Upper lobe of right lung (tissue), 1 donor: ENCODE data around the gene EOGT. TPM values are rescaled to one million over a fixed set of nuclear protein-coding genes. Genes with fewer than 3 reads are reported as not detected.

Experiments
- ATAC-seq: fragments of 200-7000 bp; cut with Tn5 transposase; one replicate; pipeline ENCODE4 v1.9.1; 2020; ENCODE audit warnings: mild to moderate bottlenecking, moderate library complexity
- DNase-seq: peaks from one replicate; pipeline ENCODE4 v3.0.0-alpha.2; 2020
- H3K27ac ChIP-seq: fragments of 200-600 bp; one replicate; pipeline ENCODE4 v1.8.0; 2022
- H3K27me3 ChIP-seq: fragments of 200-600 bp; one replicate; pipeline ENCODE4 v1.8.0; 2022; ENCODE audit warnings: mild to moderate bottlenecking
- H3K36me3 ChIP-seq: fragments of 200-600 bp; one replicate; pipeline ENCODE4 v1.8.0; 2022
- H3K4me1 ChIP-seq: fragments of 200-600 bp; one replicate; pipeline ENCODE4 v1.8.0; 2022
- H3K4me3 ChIP-seq: fragments of 200-600 bp; one replicate; pipeline ENCODE4 v1.8.0; 2022; ENCODE audit warnings: mild to moderate bottlenecking
- H3K9me3 ChIP-seq: fragments of 200-600 bp; one replicate; pipeline ENCODE4 v1.8.0; 2022
- CTCF ChIP-seq: fragments of 200-600 bp; IDR thresholded peaks from one replicate; pipeline ENCODE4 v1.8.0; 2022; ENCODE audit warnings: antibody characterized with exemption
- intact Hi-C: fragments of 100-400 bp; cut with DNase I; formaldehyde crosslinking; loops from one replicate; pipeline ENCODE4 v1.11.0; 2022
- total RNA-seq: library from RNA; stranded (reverse); fragmentation: NEBNext Ultra II Directional; extraction: Animal tissue kit (Norgen Biotek cat#: 25700); gene quantifications from one replicate; pipeline ENCODE4 v1.2.1, GENCODE V29; 2021
- donor health status: DM: no; HTN: yes; CAD: no; lungs with severe emphysema.

Gene EOGT
- total RNA-seq, 1 donor from 2014 or later = 36.4 TPM

- DNase-seq (no peak), ATAC-seq (no peak)
- Histone ChIP-seq H3K4me1 (no peaks in the 10 kb centered on the region), H3K27me3 (no peaks in the 10 kb centered on the region), H3K4me3 (no peak overlapping the region), H3K9me3 (no peaks in the 10 kb centered on the region), H3K27ac (no peak overlapping the region), H3K36me3 (peaks cover 99% of the 10 kb centered on the region)
- intact Hi-C loops = no loop called here
- no peak for TF ChIP-seq CTCF
Measured at GRCh38 chr3:69032142-69032541, 18.7 kb upstream of the EOGT start.

DNA sequence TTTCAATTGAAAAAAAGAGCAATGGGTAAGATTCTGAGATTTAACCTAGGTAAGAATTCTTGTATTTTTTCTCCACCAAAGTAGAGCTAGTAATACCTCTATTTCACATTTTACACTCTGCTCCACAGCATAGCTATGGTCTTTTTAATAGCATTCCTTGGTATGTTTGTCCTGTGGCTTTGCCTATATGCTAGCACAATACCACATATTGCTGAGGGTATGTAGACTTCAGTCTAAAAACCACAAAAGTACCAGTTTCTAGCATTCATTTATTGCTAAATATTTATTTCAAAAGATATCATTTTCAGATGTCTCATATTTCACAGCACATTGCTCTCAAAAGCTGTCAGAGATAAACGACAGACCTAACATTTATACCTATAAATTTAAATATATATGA lies 18.2 kb upstream of the EOGT start:
- Histone ChIP-seq H3K9me3 (no peaks in the 10 kb centered on the region), H3K27me3 (no peaks in the 10 kb centered on the region), H3K36me3 (peaks cover 99% of the 10 kb centered on the region), H3K27ac (no peak overlapping the region), H3K4me1 (no peaks in the 10 kb centered on the region), H3K4me3 (no peak overlapping the region)
- intact Hi-C loops = no loop called here
- DNase-seq (no peak), ATAC-seq (no peak)
- TF ChIP-seq CTCF = no peak

DNA sequence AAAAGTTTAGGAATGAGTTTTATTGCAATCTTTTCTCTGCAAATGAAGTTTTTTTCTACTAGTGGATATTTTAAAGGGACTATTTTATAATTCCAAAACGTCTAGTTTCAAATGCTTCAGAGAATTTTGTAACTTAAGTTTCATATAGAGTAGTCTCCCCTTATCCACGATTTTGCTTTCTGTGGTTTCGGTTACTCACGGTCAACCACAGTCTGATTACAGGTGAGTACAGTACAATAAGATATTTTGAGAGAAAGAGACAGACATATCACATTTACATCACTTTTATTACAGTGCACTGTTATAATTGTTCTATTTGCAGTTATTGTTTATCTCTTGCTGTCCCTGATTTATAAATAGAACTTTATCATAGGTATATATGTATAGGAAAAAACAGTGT lies 7.4 kb upstream of the EOGT start:
- Histone ChIP-seq H3K4me1 (no peaks in the 10 kb centered on the region), H3K36me3 (peaks cover 61% of the 10 kb centered on the region), H3K4me3 (no peak overlapping the region), H3K27me3 (no peaks in the 10 kb centered on the region), H3K9me3 (no peaks in the 10 kb centered on the region), H3K27ac (no peak overlapping the region)
- no peak for DNase-seq
- no peak for TF ChIP-seq CTCF
- no peak for ATAC-seq
- intact Hi-C loops = no loop called here

GRCh38 chr3:69020424-69020823 lies 6.9 kb upstream of the EOGT start:
- DNase-seq = no peak

DNA sequence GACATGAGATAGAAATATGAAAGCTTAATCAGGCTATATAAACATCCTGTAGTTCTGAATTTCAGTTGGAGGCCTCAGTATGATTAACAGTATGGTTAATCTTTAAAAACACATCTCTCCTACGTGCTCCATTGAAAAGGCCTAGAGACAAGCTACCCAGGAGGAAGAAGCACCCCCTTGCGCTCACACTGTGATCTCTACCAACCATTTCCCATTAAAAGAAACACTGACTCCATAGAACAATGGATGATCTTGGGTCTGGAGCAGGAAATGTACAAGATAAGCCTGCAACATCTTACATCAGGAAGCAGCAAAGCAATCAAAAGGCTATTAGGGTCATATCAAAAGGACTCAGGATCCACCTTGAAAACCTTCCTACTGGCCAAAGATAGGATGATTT lies 3.4 kb upstream of the EOGT start:
- TF ChIP-seq CTCF = no peak
- Histone ChIP-seq H3K27ac (no peak overlapping the region), H3K4me1 (peaks cover 10% of the 10 kb centered on the region), H3K36me3 (peaks cover 22% of the 10 kb centered on the region), H3K4me3 (no peak overlapping the region), H3K27me3 (no peaks in the 10 kb centered on the region), H3K9me3 (no peaks in the 10 kb centered on the region)
- ATAC-seq (no peak), DNase-seq (no peak)
- intact Hi-C loops = no loop called here

More at GRCh38 chr3:69020424-69020823, 6.9 kb upstream of the EOGT start:
- no peak for ATAC-seq
- intact Hi-C loops = no loop called here
- Histone ChIP-seq H3K36me3 (peaks cover 57% of the 10 kb centered on the region), H3K27ac (no peak overlapping the region), H3K4me1 (no peaks in the 10 kb centered on the region), H3K9me3 (no peaks in the 10 kb centered on the region), H3K4me3 (no peak overlapping the region), H3K27me3 (no peaks in the 10 kb centered on the region)
- TF ChIP-seq CTCF = peak; percentile 34

- no peaks in the 10 kb centered on the region for H3K27me3 ChIP-seq
- DNase-seq = no peak
- H3K4me1 ChIP-seq = peaks cover 17% of the 10 kb centered on the region
- ATAC-seq = no peak
- no peaks in the 10 kb centered on the region for H3K9me3 ChIP-seq
- TF ChIP-seq CTCF = no peak
- intact Hi-C loops = no loop called here
- peaks cover 14% of the 10 kb centered on the region for H3K36me3 ChIP-seq
- H3K27ac ChIP-seq = no peak overlapping the region
- H3K4me3 ChIP-seq = no peak overlapping the region
Measured at GRCh38 chr3:69016102-69016501, 2.6 kb upstream of the EOGT start.
